Tibial artery (tissue), 4 donors: Measurements from ENCODE around the gene TAPBPL.

ENCODE experiments used
- DNase-seq, 2 donors: peaks; one replicate each; pipeline ENCODE4 v3.0.0-alpha.2; 2019
- H3K27ac ChIP-seq, 2 donors: fragments of 200-600 bp; sonication (generic) in 1 of 2; 1 replicate in 1 of 2; 2 replicates in 1 of 2; pipeline ENCODE4 v1.5.1; 2018 to 2019; ENCODE audit warnings: mild to moderate bottlenecking in 1 of 2
- H3K27me3 ChIP-seq, 2 donors: fragments of 200-600 bp; sonication (generic) in 1 of 2; one replicate each; pipeline versions ENCODE4 v1.5.1 to v1.6.0; 2016 to 2019
- H3K36me3 ChIP-seq, 3 donors: fragments of 200-600 bp; sonication (generic) in 2 of 3; one replicate each; pipeline ENCODE4 v1.5.1; 2016 to 2019; ENCODE audit warnings: mild to moderate bottlenecking in 2 of 3
- H3K4me1 ChIP-seq, 4 donors: fragments of 200-600 bp; sonication (generic) in 2 of 4; 1 replicate in 3 of 4; 2 replicates in 1 of 4; pipeline ENCODE4 v1.5.1; 2016 to 2019
- H3K4me3 ChIP-seq, 2 donors: fragments of 200-600 bp; sonication (generic) in 1 of 2; 1 replicate in 1 of 2; 2 replicates in 1 of 2; pipeline ENCODE4 v1.5.1; 2018 to 2019; ENCODE audit warnings: mild to moderate bottlenecking in 2 of 2
- H3K9me3 ChIP-seq, 3 donors: fragments of 200-600 bp; sonication (generic) in 1 of 3; one replicate each; pipeline ENCODE4 v1.5.1; 2016 to 2019
- intact Hi-C: fragments of 100-400 bp; cut with DNase I; formaldehyde crosslinking; loops from one replicate; pipeline ENCODE4 v1.15.0; 2023; ENCODE audit warnings: low total_unique reads
- TF ChIP-seq, protein P1 (sequence below), 2 experiments: fragments of 200-600 bp in 1 of 2; fragments of 450-650 bp in 1 of 2; IDR thresholded peaks; one replicate each; pipeline ENCODE4 v1.5.1; 2017 to 2019; ENCODE audit warnings: antibody characterized with exemption in 2 of 2, mild to moderate bottlenecking in 1 of 2, moderate library complexity in 1 of 2

TAPBPL gene

DNA sequence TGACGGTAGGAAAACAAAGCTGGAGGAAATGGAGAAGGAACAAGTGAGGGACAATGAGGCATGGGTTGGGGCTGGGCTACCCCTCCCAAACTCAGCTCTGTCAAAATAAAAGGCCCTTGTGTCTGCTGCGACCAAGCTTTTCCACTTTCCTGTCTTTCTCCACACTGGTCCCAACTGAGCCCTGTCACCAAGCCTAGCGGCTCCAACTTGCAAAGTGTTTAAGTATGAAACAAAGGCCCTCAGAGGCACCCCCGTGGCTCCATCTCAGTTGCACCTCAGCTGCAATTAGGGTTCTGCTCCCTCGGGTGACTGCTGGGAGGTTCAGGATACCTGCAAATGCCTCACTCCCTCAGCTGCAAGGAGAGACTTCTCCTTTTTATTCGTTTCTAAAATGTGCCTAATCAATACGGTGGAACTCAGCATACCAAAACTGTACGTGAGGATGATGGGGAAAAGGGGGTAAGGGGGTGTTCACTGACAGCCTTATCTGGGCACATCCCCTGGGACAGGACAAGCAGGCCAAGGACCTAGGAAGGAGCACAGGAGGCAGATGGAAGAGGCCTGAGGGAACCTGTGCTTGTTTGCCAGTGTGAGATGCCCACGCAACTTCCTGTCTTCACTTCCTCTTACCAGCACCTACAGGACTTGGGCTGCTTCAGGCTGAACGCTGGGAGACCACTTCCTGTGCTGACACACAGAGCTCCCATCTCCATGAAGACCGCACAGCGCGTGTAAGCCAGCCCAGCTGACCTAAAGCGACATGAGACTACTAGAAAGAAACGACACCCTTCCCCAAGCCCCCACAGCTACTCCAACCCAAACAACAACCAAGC lies 9.8 kb downstream of the TAPBPL start:
- Histone ChIP-seq H3K4me1 (peaks cover 0 to 5% (median 0%) of the 10 kb centered on the region in 4 donors), H3K27ac (no peak overlapping the region), H3K9me3 (no peaks in the 10 kb centered on the region), H3K27me3 (no peaks in the 10 kb centered on the region), H3K36me3 (peaks cover 58 to 92% (median 87%) of the 10 kb centered on the region in 3 donors), H3K4me3 (no peak overlapping the region)
- DNase-seq = peak in 1 of 2 donors; percentile 58
- intact Hi-C loops = no loop called here
- TF ChIP-seq, protein P1, sequence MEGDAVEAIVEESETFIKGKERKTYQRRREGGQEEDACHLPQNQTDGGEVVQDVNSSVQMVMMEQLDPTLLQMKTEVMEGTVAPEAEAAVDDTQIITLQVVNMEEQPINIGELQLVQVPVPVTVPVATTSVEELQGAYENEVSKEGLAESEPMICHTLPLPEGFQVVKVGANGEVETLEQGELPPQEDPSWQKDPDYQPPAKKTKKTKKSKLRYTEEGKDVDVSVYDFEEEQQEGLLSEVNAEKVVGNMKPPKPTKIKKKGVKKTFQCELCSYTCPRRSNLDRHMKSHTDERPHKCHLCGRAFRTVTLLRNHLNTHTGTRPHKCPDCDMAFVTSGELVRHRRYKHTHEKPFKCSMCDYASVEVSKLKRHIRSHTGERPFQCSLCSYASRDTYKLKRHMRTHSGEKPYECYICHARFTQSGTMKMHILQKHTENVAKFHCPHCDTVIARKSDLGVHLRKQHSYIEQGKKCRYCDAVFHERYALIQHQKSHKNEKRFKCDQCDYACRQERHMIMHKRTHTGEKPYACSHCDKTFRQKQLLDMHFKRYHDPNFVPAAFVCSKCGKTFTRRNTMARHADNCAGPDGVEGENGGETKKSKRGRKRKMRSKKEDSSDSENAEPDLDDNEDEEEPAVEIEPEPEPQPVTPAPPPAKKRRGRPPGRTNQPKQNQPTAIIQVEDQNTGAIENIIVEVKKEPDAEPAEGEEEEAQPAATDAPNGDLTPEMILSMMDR (IDR thresholded peaks at IDR 0.05) = no peak

GRCh38 chr12:6462234-6462995 lies 10.6 kb downstream of the TAPBPL start:
- TF ChIP-seq, protein P1 (IDR thresholded peaks at IDR 0.05) = no peak
- H3K27ac ChIP-seq = no peak overlapping the region
- H3K36me3 ChIP-seq = peaks cover 58 to 84% (median 79%) of the 10 kb centered on the region in 3 donors
- H3K9me3 ChIP-seq = no peaks in the 10 kb centered on the region
- H3K4me1 ChIP-seq = peaks cover 0 to 5% (median 0%) of the 10 kb centered on the region in 4 donors
- DNase-seq = no peak
- intact Hi-C loops = no loop called here
- no peak overlapping the region for H3K4me3 ChIP-seq
- H3K27me3 ChIP-seq = no peaks in the 10 kb centered on the region

DNA sequence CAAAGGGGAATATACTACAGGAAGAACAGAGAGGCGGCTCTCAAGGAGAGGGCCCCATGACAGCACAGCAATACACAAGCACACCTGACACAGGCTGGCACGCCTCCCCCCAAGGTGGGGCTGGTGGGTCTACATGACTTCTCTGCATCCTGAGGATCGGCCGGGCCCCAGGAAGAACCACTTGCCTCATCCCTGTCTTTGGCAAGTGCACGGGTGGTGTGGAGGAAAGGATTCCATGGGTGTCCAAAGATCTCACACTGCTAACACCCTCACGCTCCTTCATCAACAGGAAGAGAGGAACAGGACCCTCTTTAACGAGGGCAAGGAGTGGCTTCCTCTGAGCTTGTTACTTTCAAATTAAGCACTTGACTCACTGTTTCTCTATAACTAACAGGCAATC lies 11.4 kb downstream of the TAPBPL start:
- Histone ChIP-seq H3K9me3 (no peaks in the 10 kb centered on the region), H3K4me3 (no peak overlapping the region), H3K4me1 (peaks cover 0 to 9% (median 4%) of the 10 kb centered on the region in 4 donors), H3K36me3 (peaks cover 54 to 76% (median 71%) of the 10 kb centered on the region in 3 donors), H3K27ac (no peak overlapping the region), H3K27me3 (no peaks in the 10 kb centered on the region)
- no peak for DNase-seq
- intact Hi-C loops = no loop called here
- TF ChIP-seq, protein P1 (IDR thresholded peaks at IDR 0.05) = no peak

DNA sequence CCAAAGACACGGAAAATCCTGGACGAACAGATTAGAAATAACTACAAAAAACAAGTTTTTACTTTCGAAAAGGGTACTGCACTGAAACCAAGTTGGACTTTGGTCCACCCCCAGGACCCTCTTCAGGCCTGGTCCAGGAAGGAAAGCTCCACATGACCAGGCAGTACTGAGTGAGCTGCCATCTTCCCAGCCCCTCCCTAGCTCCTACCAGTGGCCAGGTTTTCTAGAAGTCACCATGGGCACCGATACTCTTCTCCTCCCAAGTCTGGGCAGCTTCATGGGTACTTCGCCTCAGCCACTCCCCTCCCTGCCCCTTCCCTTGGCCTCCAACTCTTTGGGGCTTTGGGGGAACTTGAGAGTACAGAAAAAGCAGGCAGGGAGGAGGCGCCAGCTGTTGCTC lies 12.0 kb downstream of the TAPBPL start:
- H3K9me3 ChIP-seq = no peaks in the 10 kb centered on the region
- peaks cover 0 to 15% (median 10%) of the 10 kb centered on the region in 4 donors for H3K4me1 ChIP-seq
- DNase-seq = no peak
- no peak overlapping the region for H3K27ac ChIP-seq
- TF ChIP-seq, protein P1 (IDR thresholded peaks at IDR 0.05) = no peak
- intact Hi-C loops = loop anchor here (2.0 kb wide), 1 partner anchor 41 kb away; no protein-coding TSS in a partner anchor
- H3K27me3 ChIP-seq = no peaks in the 10 kb centered on the region
- peaks cover 48 to 70% (median 64%) of the 10 kb centered on the region in 3 donors for H3K36me3 ChIP-seq
- H3K4me3 ChIP-seq = no peak overlapping the region

GRCh38 chr12:6464531-6464930 lies 12.7 kb downstream of the TAPBPL start:
- Histone ChIP-seq H3K4me3 (no peak overlapping the region), H3K36me3 (peaks cover 41 to 63% (median 58%) of the 10 kb centered on the region in 3 donors), H3K27ac (no peak overlapping the region), H3K27me3 (no peaks in the 10 kb centered on the region), H3K9me3 (no peaks in the 10 kb centered on the region), H3K4me1 (peaks cover 0 to 21% (median 17%) of the 10 kb centered on the region in 4 donors)
- DNase-seq = no peak
- intact Hi-C loops = loop anchor here (2.0 kb wide), 1 partner anchor 42 kb away; no protein-coding TSS in a partner anchor
- TF ChIP-seq, protein P1 (IDR thresholded peaks at IDR 0.05) = no peak
